ENCODE data around the gene CARD9.
"Not testable (repeated sequence)": the region's sequence is repeated elsewhere in the genome, so short reads cannot be mapped to it uniquely, and the experiment has no call there.

CARD9 gene

GRCh38 chr9:136333045-136333444, 40.4 kb downstream of the CARD9 start:
- DNase-seq, result no peak

GRCh38 chr9:136332482-136332983, 40.9 kb downstream of the CARD9 start:
- no peak for DNase-seq

- no peak for DNase-seq
Observed at GRCh38 chr9:136331556-136332481, 41.6 kb downstream of the CARD9 start.

GRCh38 chr9:136331030-136331429, 42.4 kb downstream of the CARD9 start:
- no peak for DNase-seq

- DNase-seq, result no peak
Observed at GRCh38 chr9:136330406-136330990, 43.0 kb downstream of the CARD9 start.

GRCh38 chr9:136329636-136330405, 43.6 kb downstream of the CARD9 start:
- no peak for DNase-seq

- no peak for DNase-seq
Observed at GRCh38 chr9:136329211-136329627, 44.2 kb downstream of the CARD9 start.

GRCh38 chr9:136328622-136329041, 44.8 kb downstream of the CARD9 start:
- no peak for DNase-seq

- no peak for DNase-seq
Observed at GRCh38 chr9:136328011-136328621, 45.4 kb downstream of the CARD9 start.

GRCh38 chr9:136327304-136327974, 46.0 kb downstream of the CARD9 start, which contains the start of gene GPSM1:
Gene GPSM1 (plus strand): TSS chr9:136327539. CDS start chr9:136327696, 157 bp downstream.
- DNase-seq, result peak; percentile 68

- no peak for DNase-seq
Observed at GRCh38 chr9:136326761-136327303, 46.6 kb downstream of the CARD9 start.

- no peak for DNase-seq
Observed at GRCh38 chr9:136326061-136326760, 47.3 kb downstream of the CARD9 start.

- DNase-seq, result no peak
Observed at GRCh38 chr9:136325358-136325757, 48.1 kb downstream of the CARD9 start.

- no peak for DNase-seq
Observed at GRCh38 chr9:136324501-136325300, 48.8 kb downstream of the CARD9 start.

- no peak for DNase-seq
Observed at GRCh38 chr9:136323371-136323789, 50.1 kb downstream of the CARD9 start.

GRCh38 chr9:136322756-136323330, 50.6 kb downstream of the CARD9 start:
- DNase-seq, result no peak

- DNase-seq, result no peak
Observed at GRCh38 chr9:136321561-136321960, 51.9 kb downstream of the CARD9 start.

GRCh38 chr9:136320972-136321371, 52.5 kb downstream of the CARD9 start:
- not testable (repeated sequence) for DNase-seq

GRCh38 chr9:136319955-136320354, 53.5 kb downstream of the CARD9 start:
- DNase-seq, result not testable (repeated sequence)

GRCh38 chr9:136319244-136319643, 54.2 kb downstream of the CARD9 start:
- DNase-seq, result not testable (repeated sequence)
